HG03066 (cell line): ENCODE data around the gene HLA-F.

Experiments used
- ATAC-seq: cut with Tn5 transposase; IDR thresholded peaks from one replicate; pipeline ENCODE4 v1.9.1; 2021; ENCODE audit warnings: low read depth; ENCODE audit not compliant: unreplicated experiment

The HLA-F gene

DNA sequence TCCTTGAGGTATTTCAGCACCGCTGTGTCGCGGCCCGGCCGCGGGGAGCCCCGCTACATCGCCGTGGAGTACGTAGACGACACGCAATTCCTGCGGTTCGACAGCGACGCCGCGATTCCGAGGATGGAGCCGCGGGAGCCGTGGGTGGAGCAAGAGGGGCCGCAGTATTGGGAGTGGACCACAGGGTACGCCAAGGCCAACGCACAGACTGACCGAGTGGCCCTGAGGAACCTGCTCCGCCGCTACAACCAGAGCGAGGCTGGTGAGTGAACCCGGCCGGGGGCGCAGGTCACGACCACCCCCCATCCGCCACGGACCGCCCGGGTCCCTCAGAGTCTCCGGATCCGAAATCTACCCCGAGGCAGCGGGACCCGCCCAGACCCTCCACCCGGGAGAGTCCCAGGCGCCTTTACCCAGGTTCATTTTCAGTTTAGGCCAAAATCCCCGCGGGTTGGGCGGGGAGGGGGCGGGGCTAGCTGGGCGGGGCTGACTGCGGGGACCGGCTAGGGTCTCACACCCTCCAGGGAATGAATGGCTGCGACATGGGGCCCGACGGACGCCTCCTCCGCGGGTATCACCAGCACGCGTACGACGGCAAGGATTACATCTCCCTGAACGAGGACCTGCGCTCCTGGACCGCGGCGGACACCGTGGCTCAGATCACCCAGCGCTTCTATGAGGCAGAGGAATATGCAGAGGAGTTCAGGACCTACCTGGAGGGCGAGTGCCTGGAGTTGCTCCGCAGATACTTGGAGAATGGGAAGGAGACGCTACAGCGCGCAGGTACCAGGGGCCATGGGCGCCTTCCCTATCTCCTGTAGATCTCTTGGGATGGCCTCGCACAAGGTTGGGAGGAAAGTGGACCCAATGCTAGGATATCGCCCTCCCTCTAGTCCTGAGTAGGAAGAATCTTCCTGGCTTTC lies 693 bp downstream of the HLA-F start:
- ATAC-seq: no peak

DNA sequence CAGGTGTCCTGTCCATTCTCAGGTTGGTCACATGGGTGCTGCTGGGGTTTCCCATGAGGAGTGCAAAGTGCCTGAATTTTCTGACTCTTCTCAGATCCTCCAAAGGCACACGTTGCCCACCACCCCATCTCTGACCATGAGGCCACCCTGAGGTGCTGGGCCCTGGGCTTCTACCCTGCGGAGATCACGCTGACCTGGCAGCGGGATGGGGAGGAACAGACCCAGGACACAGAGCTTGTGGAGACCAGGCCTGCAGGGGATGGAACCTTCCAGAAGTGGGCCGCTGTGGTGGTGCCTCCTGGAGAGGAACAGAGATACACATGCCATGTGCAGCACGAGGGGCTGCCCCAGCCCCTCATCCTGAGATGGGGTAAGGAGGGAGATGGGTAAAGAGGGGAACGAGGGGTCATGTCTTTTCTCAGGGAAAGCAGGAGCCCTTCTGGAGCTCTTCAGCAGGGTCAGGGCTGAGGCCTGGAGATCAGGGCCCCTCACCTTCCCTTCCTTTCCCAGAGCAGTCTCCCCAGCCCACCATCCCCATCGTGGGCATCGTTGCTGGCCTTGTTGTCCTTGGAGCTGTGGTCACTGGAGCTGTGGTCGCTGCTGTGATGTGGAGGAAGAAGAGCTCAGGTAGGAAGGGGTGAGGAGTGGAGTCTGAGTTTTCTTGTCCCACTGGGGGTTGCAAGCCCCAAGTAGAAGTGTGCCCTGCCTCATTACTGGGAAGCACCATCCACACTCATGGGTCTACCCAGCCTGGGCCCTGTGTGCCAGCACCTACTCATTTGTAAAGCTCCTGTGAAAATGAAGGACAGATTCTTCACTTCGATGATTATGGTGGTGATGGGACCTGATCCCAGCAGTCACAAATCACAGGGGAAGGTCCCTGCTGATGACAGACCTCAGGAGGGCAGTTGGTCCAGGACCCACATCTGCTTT lies 2.0 kb downstream of the HLA-F start:
- ATAC-seq: no peak

GRCh38 chr6:29726001-29726400 lies 2.8 kb downstream of the HLA-F start:
- ATAC-seq: no peak

- ATAC-seq: no peak
Measured at GRCh38 chr6:29726571-29727194, 3.4 kb downstream of the HLA-F start.

GRCh38 chr6:29727637-29728036 lies 4.4 kb downstream of the HLA-F start:
- ATAC-seq: no peak

DNA sequence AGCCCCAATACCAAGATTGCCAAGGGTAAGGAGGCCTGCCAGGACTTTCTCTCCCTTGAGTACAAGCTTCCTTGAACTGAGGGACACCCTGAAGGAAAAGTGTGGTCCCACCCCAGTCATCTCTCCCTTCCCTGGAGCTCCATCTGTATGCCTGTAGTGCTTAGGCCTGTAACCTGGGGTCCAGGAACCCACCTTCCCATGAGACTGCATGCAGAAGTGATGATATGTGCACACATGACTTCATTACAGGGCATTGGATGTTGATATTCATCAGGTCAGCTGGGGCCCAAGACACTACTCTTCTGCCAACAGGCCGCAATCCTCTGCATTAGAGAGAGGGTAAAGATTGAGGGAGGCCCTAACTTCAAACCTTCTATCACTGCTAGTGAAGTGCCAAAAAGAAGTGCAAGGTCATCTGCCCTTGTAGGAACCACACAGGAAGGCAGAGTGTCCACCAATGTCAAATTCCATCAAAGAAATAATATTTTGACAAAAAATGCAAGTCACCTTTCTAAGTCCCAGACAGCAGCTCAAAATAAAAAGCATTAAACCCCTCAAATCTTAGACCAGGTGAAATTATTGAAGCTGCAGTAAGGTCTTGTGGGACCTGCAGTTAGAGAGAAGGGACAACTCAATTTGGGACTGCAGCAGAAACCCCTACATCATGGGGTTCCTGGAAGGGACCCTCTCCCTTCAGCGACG lies 5.1 kb downstream of the HLA-F start:
- ATAC-seq: no peak

GRCh38 chr6:29728875-29729270 lies 5.6 kb downstream of the HLA-F start:
- no peak for ATAC-seq

GRCh38 chr6:29729774-29730328 lies 6.6 kb downstream of the HLA-F start:
- ATAC-seq: no peak

DNA sequence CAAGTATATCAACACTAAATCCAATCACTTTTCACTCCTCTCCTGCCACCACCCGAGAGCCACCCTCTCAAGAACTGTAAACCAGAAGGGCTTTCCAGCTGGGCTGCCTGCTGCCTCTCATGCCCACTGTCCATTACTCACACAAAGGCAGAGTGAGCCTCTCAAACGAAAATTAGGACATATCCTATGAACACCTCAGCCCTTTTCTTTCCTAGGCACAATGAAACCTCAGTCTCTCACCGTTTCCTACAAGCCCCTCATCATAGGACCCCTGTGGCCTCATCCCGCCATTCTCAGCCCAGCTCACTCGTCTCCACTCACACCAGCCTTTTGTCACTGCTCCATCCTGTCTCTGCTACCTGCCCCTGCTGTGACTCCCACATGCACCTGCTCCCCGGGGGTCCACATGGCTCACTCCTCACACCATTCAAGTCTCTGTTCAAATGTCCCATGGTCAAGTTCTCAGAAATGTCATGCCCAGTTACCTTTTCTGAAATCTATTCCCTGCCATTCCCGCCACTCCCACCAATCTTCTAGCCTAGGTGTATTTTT lies 7.4 kb downstream of the HLA-F start:
- no peak for ATAC-seq

- ATAC-seq: no peak
Measured at GRCh38 chr6:29731281-29731680, 8.0 kb downstream of the HLA-F start.

- no peak for ATAC-seq
Measured at GRCh38 chr6:29733057-29733456, 9.8 kb downstream of the HLA-F start.

GRCh38 chr6:29734046-29735018 lies 11.1 kb downstream of the HLA-F start:
- ATAC-seq: no peak

DNA sequence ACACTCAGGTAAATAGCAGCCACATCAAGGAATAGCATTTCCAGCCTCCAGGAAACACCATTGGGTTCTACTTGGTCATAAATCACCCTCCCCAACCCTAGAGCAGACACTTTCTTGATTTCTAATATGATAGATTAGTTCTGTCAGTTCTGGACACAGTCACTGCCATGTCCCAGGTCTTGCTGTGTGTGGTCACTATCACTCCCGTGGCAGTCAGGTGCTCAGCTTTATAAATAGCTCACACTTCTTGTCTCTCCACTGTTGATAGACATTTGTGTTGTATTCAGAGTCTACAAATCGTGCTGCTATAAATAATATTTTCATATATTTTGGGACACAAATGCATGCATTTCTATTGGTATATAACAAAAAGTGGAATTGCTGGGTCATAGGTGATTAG lies 13.3 kb downstream of the HLA-F start:
- ATAC-seq: no peak

DNA sequence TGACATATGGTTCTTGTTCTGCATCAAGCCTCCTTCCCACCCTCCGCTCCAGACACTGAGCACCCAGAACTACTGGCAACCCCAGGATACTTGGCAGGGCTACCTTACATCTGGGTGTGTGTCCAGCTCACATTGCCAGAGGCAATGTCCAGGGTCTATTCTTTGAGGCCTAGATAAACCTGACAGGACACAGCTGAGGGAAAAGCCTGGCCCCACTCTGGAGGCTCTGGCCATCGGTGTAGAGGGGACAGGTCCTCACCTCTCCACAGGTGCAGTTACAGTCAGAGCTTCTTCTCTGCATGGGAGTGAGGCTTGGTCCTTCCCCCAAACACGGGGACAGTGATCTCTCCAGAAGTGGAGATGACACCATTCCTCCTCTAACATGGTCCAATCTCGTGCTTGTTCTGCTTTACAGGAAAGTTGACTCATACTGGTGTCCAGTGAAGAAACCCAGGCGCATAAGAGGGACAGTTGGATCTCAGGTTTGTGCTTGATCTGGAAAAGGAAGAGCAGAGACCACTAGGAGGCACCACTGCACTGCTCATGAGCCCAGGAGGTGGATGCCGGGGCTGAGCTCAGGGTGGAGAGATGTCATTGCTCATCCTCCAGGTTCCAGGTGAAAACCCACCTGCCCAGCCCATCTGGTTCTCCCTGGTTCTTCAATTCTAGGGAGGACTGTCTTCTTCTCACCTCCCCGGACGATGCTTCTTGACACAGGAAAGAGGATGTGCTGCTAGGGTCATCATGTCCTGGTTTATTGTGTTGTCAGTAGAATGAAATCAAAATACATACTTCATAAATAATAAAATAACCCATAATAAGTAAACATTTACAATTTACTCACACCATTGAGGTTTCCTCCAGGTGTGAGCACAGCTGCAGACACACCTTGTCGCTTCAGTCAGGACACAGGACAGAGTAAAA lies 14.7 kb downstream of the HLA-F start:
- ATAC-seq: no peak

GRCh38 chr6:29739136-29739881 lies 16.1 kb downstream of the HLA-F start:
- ATAC-seq: no peak

DNA sequence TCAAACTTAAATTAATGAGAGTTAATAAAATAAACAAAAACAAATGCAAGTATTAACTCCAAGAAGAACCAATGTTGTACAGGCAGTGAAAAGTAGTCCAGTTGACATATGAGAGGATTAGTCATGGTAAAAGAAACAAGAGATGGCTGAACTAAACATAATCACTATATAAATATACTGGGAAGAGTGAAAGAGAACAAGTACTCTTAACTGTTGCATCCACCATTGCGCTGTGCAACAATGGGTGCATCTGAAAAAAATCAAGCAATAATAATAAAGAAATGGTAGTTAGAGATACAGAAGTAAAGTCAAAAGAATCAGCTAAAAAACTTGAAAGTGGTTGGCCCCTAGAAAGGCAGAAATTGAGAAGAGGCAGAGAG lies 16.6 kb downstream of the HLA-F start:
- no peak for ATAC-seq

DNA sequence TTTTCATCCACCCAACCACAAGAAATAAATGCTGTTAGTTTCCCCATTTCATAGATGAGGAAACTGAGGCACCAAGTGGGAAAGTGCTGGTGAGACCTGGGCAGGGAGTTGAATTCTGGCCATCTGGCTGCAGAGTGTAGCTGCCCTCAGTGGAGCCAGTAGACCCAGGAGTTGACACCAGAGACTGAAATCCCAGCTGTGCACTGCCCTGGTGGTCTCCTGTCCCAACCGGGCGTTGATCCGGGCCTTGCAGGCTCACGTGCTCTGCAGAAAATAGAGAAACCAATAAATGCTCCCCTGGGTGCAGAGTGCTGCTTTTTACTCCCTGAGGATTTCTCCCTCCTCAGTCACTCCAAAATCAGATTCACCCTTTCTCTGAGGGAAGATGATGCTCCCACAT lies 18.4 kb downstream of the HLA-F start:
- no peak for ATAC-seq
